Endothelial cell of umbilical vein (primary cell): ENCODE data around the gene PSPC1.
"Not testable (repeated sequence)": the region's sequence is repeated elsewhere in the genome, so short reads cannot be mapped to it uniquely, and the experiment has no call there.

ENCODE experiments used
- CTCF ChIP-seq, 2 donors: IDR thresholded peaks; 1 replicate in 1 of 2; 2 replicates in 1 of 2; pipeline ENCODE4 v1.5.1; 2011; ENCODE audit warnings: low read length in 2 of 2, mild to moderate bottlenecking in 2 of 2, moderate library complexity in 2 of 2, control low read depth in 1 of 2, inconsistent platforms in 1 of 2, low read depth in 1 of 2; ENCODE audit not compliant: insufficient read depth in 1 of 2; ENCODE audit errors: extremely low read depth in 1 of 2
- EZH2 ChIP-seq: IDR thresholded peaks from 2 replicates; pipeline ENCODE4 v1.6.1; 2012; ENCODE audit warnings: borderline replicate concordance, low read depth, mild to moderate bottlenecking, moderate library complexity, low read length, inconsistent platforms; ENCODE audit not compliant: severe bottlenecking
- FOS ChIP-seq: IDR thresholded peaks from 2 replicates; pipeline ENCODE4 v1.6.1; 2011; ENCODE audit warnings: mild to moderate bottlenecking, low read length, moderate library complexity, borderline replicate concordance; ENCODE audit not compliant: insufficient read depth
- GATA2 ChIP-seq: IDR thresholded peaks from 2 replicates; pipeline ENCODE4 v1.7.0; 2011; ENCODE audit warnings: low read depth, mild to moderate bottlenecking, moderate library complexity, mixed read lengths, low read length; ENCODE audit not compliant: insufficient read length, insufficient read depth
- JUN ChIP-seq: IDR thresholded peaks from 2 replicates; pipeline ENCODE4 v1.6.1; 2011; ENCODE audit warnings: borderline replicate concordance, low read depth; ENCODE audit not compliant: insufficient read length, insufficient read depth
- MYC ChIP-seq: IDR thresholded peaks from one replicate; pipeline ENCODE4 v1.6.1; 2011; ENCODE audit warnings: mild to moderate bottlenecking, low read depth, low read length
- POLR2A ChIP-seq: IDR thresholded peaks from 2 replicates; pipeline ENCODE4 v1.6.1; 2012; ENCODE audit warnings: low read depth, mild to moderate bottlenecking, control low read depth, low read length
- POLR2AphosphoS5 ChIP-seq: IDR thresholded peaks from 2 replicates; pipeline ENCODE4 v1.6.1; 2012; ENCODE audit warnings: low read depth, mild to moderate bottlenecking, control low read depth, low read length, moderate library complexity; ENCODE audit not compliant: insufficient read depth
- TF ChIP-seq, protein P1 (sequence below): IDR thresholded peaks from 2 replicates; pipeline ENCODE4 v1.6.1; 2011; ENCODE audit not compliant: insufficient read depth, insufficient read length

DNA sequence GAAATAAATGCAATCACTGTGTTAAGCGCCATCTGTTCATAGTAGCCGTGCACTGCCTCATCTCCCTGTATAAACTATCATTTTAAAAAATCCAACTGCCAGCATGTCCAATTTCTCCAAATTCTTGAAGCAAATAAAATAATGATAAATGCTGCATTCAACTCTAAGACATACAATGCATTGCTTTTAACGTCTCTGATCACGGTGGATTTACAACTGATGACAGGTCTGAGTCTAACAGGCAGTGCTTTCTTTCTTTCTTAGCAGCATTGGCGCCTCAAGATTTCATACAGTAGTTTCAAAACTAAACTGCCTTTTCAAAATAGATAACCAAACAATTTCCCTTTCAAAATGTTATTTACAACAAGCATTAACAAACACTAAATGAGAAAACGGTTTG is 78.5 kb downstream of the PSPC1 start:
- not testable (repeated sequence) for TF ChIP-seq CTCF (IDR thresholded peaks at IDR 0.05; ENCODE audit: extremely low read depth in 1 of 2, insufficient read depth in 1 of 2, low read depth in 1 of 2, low read length in 2 of 2); MYC; POLR2A; POLR2AphosphoS5; GATA2; EZH2; FOS; JUN
- TF ChIP-seq, protein P1, sequence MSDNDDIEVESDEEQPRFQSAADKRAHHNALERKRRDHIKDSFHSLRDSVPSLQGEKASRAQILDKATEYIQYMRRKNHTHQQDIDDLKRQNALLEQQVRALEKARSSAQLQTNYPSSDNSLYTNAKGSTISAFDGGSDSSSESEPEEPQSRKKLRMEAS = not testable (repeated sequence)
